ENCODE measurements around the gene NCF2. TPM values are rescaled to one million over a fixed set of nuclear protein-coding genes. Genes with fewer than 3 reads are reported as not detected.

Gene NCF2
- total RNA-seq, 1 experiment from 2014 or later: not detected

DNA sequence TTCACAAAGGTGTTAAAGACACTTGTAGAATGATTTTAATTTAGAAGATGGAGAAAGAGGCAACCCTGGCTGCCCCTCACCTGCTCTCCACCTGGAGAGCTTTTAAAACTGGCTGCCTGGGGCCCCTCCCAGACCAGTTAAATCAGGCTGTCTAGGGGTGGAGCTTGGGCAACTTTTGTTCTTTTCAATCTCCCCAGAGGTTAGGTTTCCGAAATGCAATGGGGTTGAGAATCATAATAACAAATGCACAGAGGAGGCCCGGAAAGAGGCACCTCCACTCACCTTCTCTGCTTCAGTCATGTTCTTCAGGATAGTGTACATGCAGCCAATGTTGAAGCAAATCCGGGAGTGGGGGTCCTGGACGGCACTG is 400 bp downstream of the NCF2 start:
- DNase-seq (ENCODE audit: low spot score): no peak
- POLR2A ChIA-PET (ENCODE audit: low non-redundant PET): no interaction called here
- TF ChIP-seq CTCF (conservative IDR thresholded peaks at IDR 0.05; ENCODE audit: low read depth, low read length): no peak
- TF ChIP-seq EZH2 (IDR thresholded peaks at IDR 0.05; ENCODE audit: borderline replicate concordance, low read depth, low read length, poor library complexity, severe bottlenecking): no peak
- Histone ChIP-seq H3K27ac (ENCODE audit: low read depth, low read length, poor library complexity, severe bottlenecking) (no peak overlapping the region), H3K27me3 (replicated peaks; ENCODE audit: insufficient read depth, low read depth, low read length, poor library complexity) (no peaks in the 10 kb centered on the region), H3K4me1 (ENCODE audit: insufficient read depth, low read length, poor library complexity, severe bottlenecking) (no peaks in the 10 kb centered on the region), H3K36me3 (ENCODE audit: insufficient read depth, low read length, poor library complexity, severe bottlenecking) (no peaks in the 10 kb centered on the region), H3K4me3 (ENCODE audit: low read depth, low read length, poor library complexity, severe bottlenecking) (no peak overlapping the region), H3K9me3 (ENCODE audit: low read depth, low read length, poor library complexity, severe bottlenecking) (no peaks in the 10 kb centered on the region)
- no TSS peak for BruUV-seq (replicated peaks)
- CTCF ChIA-PET: no interaction called here
- intact Hi-C loops (cut with micrococcal nuclease; ENCODE audit: unreplicated experiment): no loop called here

DNA sequence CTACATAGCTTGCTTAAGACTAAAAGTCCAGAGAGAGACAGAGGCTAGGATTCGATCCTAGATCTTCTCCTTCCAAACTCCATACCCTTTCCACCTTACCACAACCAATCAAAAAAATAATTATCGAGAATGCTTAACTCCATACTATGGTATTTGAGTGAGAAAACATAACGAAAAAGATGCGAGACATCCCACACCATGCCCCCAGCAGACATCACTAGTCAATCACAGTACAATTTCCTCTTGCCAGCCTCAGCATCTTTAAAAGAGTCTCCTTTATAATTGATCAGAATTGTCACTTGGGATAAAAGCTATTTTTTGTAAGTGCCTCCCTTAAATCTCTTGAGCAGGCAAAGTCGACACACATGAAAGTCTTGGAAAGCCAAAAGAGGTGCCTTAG is 875 bp downstream of the NCF2 start:
- Histone ChIP-seq H3K4me1 (ENCODE audit: insufficient read depth, low read length, poor library complexity, severe bottlenecking) (no peaks in the 10 kb centered on the region), H3K36me3 (ENCODE audit: insufficient read depth, low read length, poor library complexity, severe bottlenecking) (no peaks in the 10 kb centered on the region), H3K9me3 (ENCODE audit: low read depth, low read length, poor library complexity, severe bottlenecking) (no peaks in the 10 kb centered on the region), H3K27ac (ENCODE audit: low read depth, low read length, poor library complexity, severe bottlenecking) (no peak overlapping the region), H3K4me3 (ENCODE audit: low read depth, low read length, poor library complexity, severe bottlenecking) (no peak overlapping the region), H3K27me3 (replicated peaks; ENCODE audit: insufficient read depth, low read depth, low read length, poor library complexity) (no peaks in the 10 kb centered on the region)
- DNase-seq (ENCODE audit: low spot score): no peak
- TF ChIP-seq EZH2 (IDR thresholded peaks at IDR 0.05; ENCODE audit: borderline replicate concordance, low read depth, low read length, poor library complexity, severe bottlenecking) (no peak), CTCF (conservative IDR thresholded peaks at IDR 0.05; ENCODE audit: low read depth, low read length) (no peak)
- CTCF ChIA-PET: no interaction called here
- no TSS peak for BruUV-seq (replicated peaks)
- POLR2A ChIA-PET (ENCODE audit: low non-redundant PET): no interaction called here
- intact Hi-C loops (cut with micrococcal nuclease; ENCODE audit: unreplicated experiment): no loop called here

DNA sequence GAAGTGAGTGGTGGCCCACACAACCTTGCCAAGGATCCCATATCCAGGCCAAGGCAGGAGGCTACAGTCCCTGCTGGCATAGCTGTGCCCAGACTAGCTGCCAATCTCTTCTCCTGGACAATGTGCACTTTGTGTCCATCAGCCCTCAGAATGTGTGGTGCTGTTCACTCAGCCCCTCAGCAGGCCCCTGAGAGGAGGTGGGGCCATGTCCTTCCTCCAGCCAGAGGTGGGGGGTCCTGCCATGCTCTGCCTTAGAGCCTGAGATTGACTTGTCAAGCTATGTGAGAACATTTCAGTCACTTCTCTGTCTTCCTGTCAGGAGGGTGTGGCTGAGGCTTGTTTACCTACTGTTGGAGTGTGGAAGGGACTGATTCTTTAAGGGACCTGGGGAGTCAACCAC is 1.4 kb downstream of the NCF2 start:
- CTCF ChIA-PET: no interaction called here
- no TSS peak for BruUV-seq (replicated peaks)
- TF ChIP-seq EZH2 (IDR thresholded peaks at IDR 0.05; ENCODE audit: borderline replicate concordance, low read depth, low read length, poor library complexity, severe bottlenecking) (no peak), CTCF (conservative IDR thresholded peaks at IDR 0.05; ENCODE audit: low read depth, low read length) (no peak)
- intact Hi-C loops (cut with micrococcal nuclease; ENCODE audit: unreplicated experiment): no loop called here
- no peaks in the 10 kb centered on the region for H3K4me1 ChIP-seq (ENCODE audit: insufficient read depth, low read length, poor library complexity, severe bottlenecking)
- H3K4me3 ChIP-seq (ENCODE audit: low read depth, low read length, poor library complexity, severe bottlenecking): no peak overlapping the region
- no peaks in the 10 kb centered on the region for H3K27me3 ChIP-seq (replicated peaks; ENCODE audit: insufficient read depth, low read depth, low read length, poor library complexity)
- H3K36me3 ChIP-seq (ENCODE audit: insufficient read depth, low read length, poor library complexity, severe bottlenecking): no peaks in the 10 kb centered on the region
- no peak overlapping the region for H3K27ac ChIP-seq (ENCODE audit: low read depth, low read length, poor library complexity, severe bottlenecking)
- POLR2A ChIA-PET (ENCODE audit: low non-redundant PET): no interaction called here
- no peaks in the 10 kb centered on the region for H3K9me3 ChIP-seq (ENCODE audit: low read depth, low read length, poor library complexity, severe bottlenecking)
- DNase-seq (ENCODE audit: low spot score): no peak

Data from A673 (cell line).